CD1c-positive myeloid dendritic cell (primary cell): Measurements from ENCODE around the gene ZFP2.

ENCODE experiments used
- DNase-seq: peaks from one replicate; pipeline ENCODE4 v3.0.0-alpha.2; 2016; ENCODE audit errors: extremely low spot score

The ZFP2 gene

GRCh38 chr5:178981381-178981780 lies 85.7 kb downstream of the ZFP2 start:
- DNase-seq: no peak
